NCI-H69 (cell line): ENCODE data around the gene GARIN6.
"Not testable (repeated sequence)": the region's sequence is repeated elsewhere in the genome, so short reads cannot be mapped to it uniquely, and the experiment has no call there.

Experiments
- DNase-seq: peaks from one replicate; lab custom pipeline; 2025; lab: John Stamatoyannopoulos, UW

GARIN6 gene

GRCh38 chr12:99647453-99647852 is at the start of gene GARIN6:
TSS of gene GARIN6 (plus strand) at chr12:99647753. CDS start at chr12:99648175, 422 bp downstream.
- DNase-seq = no peak

DNA sequence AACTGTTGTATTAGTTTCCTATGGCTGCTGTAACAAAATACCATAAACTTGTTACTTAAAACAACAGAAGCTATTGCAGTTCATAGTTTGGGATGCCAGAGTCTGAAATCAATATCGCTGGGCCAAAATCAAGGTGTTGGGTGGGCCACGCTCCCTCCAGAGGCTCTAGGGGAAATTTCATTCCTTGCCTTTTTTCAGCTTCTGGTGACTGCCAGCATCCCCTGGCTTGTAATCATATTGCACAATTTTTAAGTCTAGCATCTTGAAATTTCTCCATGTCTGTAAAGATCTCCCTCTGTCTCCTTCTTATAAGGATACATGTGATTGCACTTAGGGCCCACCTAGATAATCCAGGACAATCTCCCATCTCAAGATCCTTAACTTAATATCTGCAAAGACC is 48.8 kb upstream of the GARIN6 start:
- DNase-seq = no peak

- DNase-seq = peak; percentile 94
These were observed 47.2 kb upstream of the GARIN6 start for GRCh38 chr12:99600388-99600787.

- peak; percentile 24 for DNase-seq
These were observed 37.9 kb upstream of the GARIN6 start for GRCh38 chr12:99609455-99610181.

DNA sequence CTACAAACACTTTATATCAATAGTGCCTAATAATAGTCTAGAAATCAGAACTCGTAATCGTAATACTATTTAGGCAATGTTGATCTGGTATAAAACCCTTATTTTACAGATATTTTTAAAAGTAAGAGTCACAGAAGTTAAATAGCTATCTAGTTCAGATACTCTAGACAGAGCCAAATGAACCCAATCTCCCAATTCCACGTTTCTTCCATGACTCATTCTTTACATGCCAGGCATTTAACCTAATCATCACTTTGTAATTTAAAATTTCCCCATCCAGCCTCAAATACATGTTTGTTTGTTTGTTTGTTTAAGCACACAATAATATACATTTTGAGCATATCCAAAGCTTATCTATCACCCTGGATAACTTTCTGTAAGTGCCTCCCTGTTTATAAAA is 36.4 kb upstream of the GARIN6 start:
- DNase-seq = no peak

GRCh38 chr12:99611599-99611998 is 36.0 kb upstream of the GARIN6 start:
- DNase-seq = no peak

- no peak for DNase-seq
These were observed 28.9 kb upstream of the GARIN6 start for GRCh38 chr12:99618657-99619056.

GRCh38 chr12:99619389-99620158 is 28.0 kb upstream of the GARIN6 start:
- peak; percentile 81 for DNase-seq

GRCh38 chr12:99620159-99620479 is 27.4 kb upstream of the GARIN6 start:
- no peak for DNase-seq

DNA sequence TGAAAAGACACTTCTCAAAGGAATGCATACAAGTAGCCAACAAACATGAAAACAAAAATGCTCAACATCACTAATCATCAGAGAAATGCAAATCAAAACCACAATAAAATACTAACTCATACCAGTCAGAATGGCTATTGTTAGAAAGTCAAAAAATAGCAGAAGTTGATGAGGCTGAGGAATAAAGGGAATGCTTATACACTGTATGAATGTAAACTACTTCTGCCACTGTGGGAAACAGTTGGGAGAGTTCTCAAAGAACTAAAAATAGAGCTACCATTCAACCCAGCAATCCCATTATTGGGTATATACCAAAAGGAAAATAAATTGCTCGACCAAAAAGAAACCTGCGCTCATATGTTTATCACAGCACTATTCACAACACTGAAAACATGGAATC is 23.0 kb upstream of the GARIN6 start:
- not testable (repeated sequence) for DNase-seq

- peak; percentile 13 for DNase-seq
These were observed 20.1 kb upstream of the GARIN6 start for GRCh38 chr12:99627459-99627858.

DNA sequence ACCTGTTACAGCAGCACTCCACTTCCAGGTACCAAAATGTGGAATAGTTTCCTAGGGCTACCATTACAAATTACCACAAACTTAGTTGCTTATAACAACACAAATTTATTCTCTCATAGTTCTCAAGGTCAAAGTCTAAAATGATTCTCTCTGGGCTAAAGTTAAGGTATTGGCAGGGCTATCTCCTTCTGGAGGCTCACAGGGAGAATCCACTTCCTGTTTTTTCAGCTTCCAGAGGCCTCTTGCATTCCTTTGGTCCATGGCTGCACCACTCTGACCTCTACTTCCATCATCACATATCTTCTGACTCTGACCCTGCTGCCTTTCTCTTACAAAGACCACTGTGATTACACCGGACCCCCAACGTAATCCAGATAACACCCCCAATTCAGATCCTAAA is 2.9 kb upstream of the GARIN6 start:
- DNase-seq = no peak

- no peak for DNase-seq
These were observed 630 bp downstream of the GARIN6 start for GRCh38 chr12:99648183-99648582.

DNA sequence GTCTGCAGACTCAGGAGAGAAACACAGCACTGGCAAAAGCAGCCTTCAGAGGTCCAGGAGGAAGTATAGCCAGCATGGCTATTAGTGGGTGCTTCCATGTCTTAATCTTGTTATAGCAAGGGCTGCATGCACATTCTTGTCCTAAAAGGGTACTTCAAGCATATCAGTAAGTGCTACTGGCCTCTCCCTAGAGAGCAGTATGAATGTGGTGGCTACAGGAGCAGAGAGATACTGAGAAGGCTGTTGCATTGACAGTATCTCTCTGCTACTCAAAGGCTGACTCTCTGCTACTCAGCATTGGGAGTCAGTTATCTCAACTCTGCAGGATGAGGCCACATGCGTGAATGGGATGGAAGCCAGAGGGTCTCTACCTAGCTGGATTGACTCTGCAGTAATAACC is 2.0 kb downstream of the GARIN6 start:
- no peak for DNase-seq

- DNase-seq = peak; percentile 42
These were observed 11.3 kb downstream of the GARIN6 start for GRCh38 chr12:99658671-99659349.

GRCh38 chr12:99670635-99671034 is 23.1 kb downstream of the GARIN6 start:
- DNase-seq = no peak

DNA sequence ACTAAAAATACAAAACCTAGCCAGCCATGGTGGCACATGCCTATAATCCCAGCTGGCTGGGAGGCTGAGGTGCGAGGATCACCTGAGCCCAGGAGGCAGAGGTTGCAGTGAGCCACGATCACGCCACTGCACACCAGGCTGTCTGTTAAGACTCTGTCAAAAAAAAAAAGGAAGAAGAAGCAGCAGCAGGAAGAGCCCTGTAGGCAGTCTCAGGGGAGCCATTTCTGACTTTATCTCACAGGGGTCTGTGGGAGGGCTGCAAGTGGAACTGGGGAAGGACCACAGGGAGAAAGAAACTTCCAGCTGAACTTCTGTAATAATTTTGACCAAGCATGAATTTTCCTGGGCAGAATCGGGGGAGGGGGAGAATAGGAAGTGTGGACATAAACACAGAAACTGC is 32.7 kb downstream of the GARIN6 start:
- DNase-seq = no peak

DNA sequence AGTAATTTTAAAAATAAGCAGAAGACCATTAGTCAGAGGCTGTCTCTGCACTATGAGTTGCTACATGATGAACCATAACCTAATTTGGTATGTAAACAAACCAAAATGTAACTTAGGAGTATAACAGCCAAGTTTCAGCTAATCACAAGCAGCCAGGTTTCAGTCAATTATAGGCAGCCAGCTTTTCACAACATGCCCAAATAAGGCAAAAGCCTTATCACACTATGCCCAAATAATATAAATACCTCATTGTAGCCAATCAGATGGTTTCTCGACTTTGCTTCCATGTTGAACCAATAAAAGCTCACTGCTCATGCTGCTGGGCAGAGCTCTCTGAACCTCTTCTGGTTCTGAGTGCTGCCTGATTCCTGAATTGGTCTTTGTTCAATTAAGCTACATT is 38.6 kb downstream of the GARIN6 start:
- DNase-seq = peak; percentile 12

DNA sequence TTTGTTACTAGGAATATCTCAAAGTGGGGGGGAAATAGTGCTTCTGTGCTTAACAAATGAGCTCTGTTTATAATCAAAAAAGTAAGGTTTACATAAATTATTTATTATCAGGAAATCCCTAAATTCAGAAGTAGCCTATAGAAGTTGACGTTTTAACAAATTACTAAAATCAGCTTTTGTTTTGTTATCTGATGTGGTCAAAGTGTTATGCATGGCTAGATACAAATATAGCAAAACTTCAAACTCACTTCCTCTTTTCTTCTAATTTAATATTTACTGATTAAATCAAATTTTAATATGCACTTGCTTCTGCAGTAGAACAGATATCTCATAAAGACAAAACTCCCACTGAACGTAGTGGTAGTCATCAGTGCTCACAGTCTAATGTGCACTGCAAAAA is 47.5 kb downstream of the GARIN6 start:
- no peak for DNase-seq
